Myocyte (in vitro differentiated cells): ENCODE data around the gene ILF3. TPM values are rescaled to one million over a fixed set of nuclear protein-coding genes. Genes with fewer than 3 reads are reported as not detected.
"Not testable (repeated sequence)": the region's sequence is repeated elsewhere in the genome, so short reads cannot be mapped to it uniquely, and the experiment has no call there.

ENCODE experiments used
- DNase-seq: peaks from one replicate; pipeline ENCODE4 v3.0.0-alpha.2; 2012; ENCODE audit warnings: low read depth
- total RNA-seq: library from RNA; depleted of rRNA; stranded (reverse); fragments of >200 nt; gene quantifications from 2 replicates; pipeline ENCODE4 v1.2.3, GENCODE V29; 2014

Gene ILF3
- total RNA-seq, 1 donor from 2014 or later: 94.6 TPM

GRCh38 chr19:10642473-10643171 is 11.5 kb upstream of the ILF3 start:
- no peak for DNase-seq

GRCh38 chr19:10643172-10643967 is 10.8 kb upstream of the ILF3 start:
- DNase-seq: no peak

GRCh38 chr19:10643968-10644259 is 10.2 kb upstream of the ILF3 start:
- DNase-seq: no peak

GRCh38 chr19:10644260-10645007 is 9.7 kb upstream of the ILF3 start:
- DNase-seq: peak; percentile 78

GRCh38 chr19:10646456-10647159 is 7.5 kb upstream of the ILF3 start:
- no peak for DNase-seq

- DNase-seq: no peak
These were observed 5.8 kb upstream of the ILF3 start for GRCh38 chr19:10648360-10648759.

- no peak for DNase-seq
These were observed 2.3 kb upstream of the ILF3 start for GRCh38 chr19:10651851-10652250.

GRCh38 chr19:10653482-10653731 is 739 bp upstream of the ILF3 start:
- no peak for DNase-seq

- peak; percentile 59 for DNase-seq
These were observed 687 bp downstream of the ILF3 start for GRCh38 chr19:10654610-10655456.

- peak; percentile 58 for DNase-seq
These were observed 1.5 kb downstream of the ILF3 start for GRCh38 chr19:10655457-10656312.

- DNase-seq: no peak
These were observed 6.2 kb downstream of the ILF3 start for GRCh38 chr19:10660346-10660745.

- no peak for DNase-seq
These were observed 7.8 kb downstream of the ILF3 start for GRCh38 chr19:10661946-10662345.

- no peak for DNase-seq
These were observed 8.5 kb downstream of the ILF3 start for GRCh38 chr19:10662384-10663251.

GRCh38 chr19:10663252-10663563 is 9.1 kb downstream of the ILF3 start:
- DNase-seq: not testable (repeated sequence)

- no peak for DNase-seq
These were observed 13.7 kb downstream of the ILF3 start for GRCh38 chr19:10667867-10668266.

- DNase-seq: no peak
These were observed 15.1 kb downstream of the ILF3 start for GRCh38 chr19:10669246-10669645.

- peak; percentile 52 for DNase-seq
These were observed 16.0 kb downstream of the ILF3 start for GRCh38 chr19:10670182-10670581.

GRCh38 chr19:10670876-10671804 is 17.0 kb downstream of the ILF3 start:
- peak; percentile 77 for DNase-seq
